HG02798 (cell line): ENCODE measurements around the gene OR2Y1.
"Not testable (repeated sequence)": the region's sequence is repeated elsewhere in the genome, so short reads cannot be mapped to it uniquely, and the experiment has no call there.

Experiments
- ATAC-seq: cut with Tn5 transposase; IDR thresholded peaks from one replicate; pipeline ENCODE4 v1.9.1; 2021; ENCODE audit warnings: mild to moderate bottlenecking; ENCODE audit not compliant: unreplicated experiment, poor library complexity

Gene OR2Y1

GRCh38 chr5:180740953-180741352, 1.1 kb upstream of the OR2Y1 start:
- ATAC-seq = not testable (repeated sequence)

GRCh38 chr5:180739271-180739670, 587 bp downstream of the OR2Y1 start:
- no peak for ATAC-seq

GRCh38 chr5:180736536-180736935, 3.3 kb downstream of the OR2Y1 start:
- no peak for ATAC-seq

- ATAC-seq = no peak
These were observed 14.9 kb downstream of the OR2Y1 start for GRCh38 chr5:180724944-180725343.

GRCh38 chr5:180723936-180724335, 15.9 kb downstream of the OR2Y1 start:
- no peak for ATAC-seq

- no peak for ATAC-seq
These were observed 19.4 kb downstream of the OR2Y1 start for GRCh38 chr5:180720486-180720885.

- no peak for ATAC-seq
These were observed 20.1 kb downstream of the OR2Y1 start for GRCh38 chr5:180719781-180720180.

GRCh38 chr5:180718810-180719453, 20.9 kb downstream of the OR2Y1 start:
- no peak for ATAC-seq

GRCh38 chr5:180717989-180718388, 21.9 kb downstream of the OR2Y1 start:
- no peak for ATAC-seq

- ATAC-seq = no peak
These were observed 35.5 kb downstream of the OR2Y1 start for GRCh38 chr5:180704362-180704761.

- no peak for ATAC-seq
These were observed 35.9 kb downstream of the OR2Y1 start for GRCh38 chr5:180703912-180704311.

GRCh38 chr5:180703371-180703770, 36.5 kb downstream of the OR2Y1 start:
- ATAC-seq = not testable (repeated sequence)

- not testable (repeated sequence) for ATAC-seq
These were observed 39.4 kb downstream of the OR2Y1 start for GRCh38 chr5:180700440-180700839.

GRCh38 chr5:180699042-180699441, 40.8 kb downstream of the OR2Y1 start:
- no peak for ATAC-seq

- no peak for ATAC-seq
These were observed 43.7 kb downstream of the OR2Y1 start for GRCh38 chr5:180696116-180696515.

- no peak for ATAC-seq
These were observed 47.4 kb downstream of the OR2Y1 start for GRCh38 chr5:180692429-180692828.

- no peak for ATAC-seq
These were observed 48.8 kb downstream of the OR2Y1 start for GRCh38 chr5:180691046-180691445.

GRCh38 chr5:180690562-180690961, 49.3 kb downstream of the OR2Y1 start:
- no peak for ATAC-seq

- no peak for ATAC-seq
These were observed 50.1 kb downstream of the OR2Y1 start for GRCh38 chr5:180689775-180690174.
